HUES48 (cell line): ENCODE data around the gene ICAM4.
"Not testable (repeated sequence)": the region's sequence is repeated elsewhere in the genome, so short reads cannot be mapped to it uniquely, and the experiment has no call there.

Experiments
- H3K27ac ChIP-seq: one replicate; pipeline ENCODE4 v1.7.0; 2013; ENCODE audit warnings: low read depth, low read length, inconsistent platforms
- H3K27me3 ChIP-seq: 2 replicates; pipeline ENCODE4 v1.6.1; 2013; ENCODE audit warnings: mild to moderate bottlenecking, low read length; ENCODE audit not compliant: control insufficient read depth, insufficient read depth
- H3K36me3 ChIP-seq: 2 replicates; pipeline ENCODE4 v1.6.1; 2013; ENCODE audit warnings: low read length; ENCODE audit not compliant: control insufficient read depth, insufficient read depth
- H3K4me1 ChIP-seq: 2 replicates; pipeline ENCODE4 v1.6.1; 2013; ENCODE audit warnings: mild to moderate bottlenecking, low read length; ENCODE audit not compliant: control insufficient read depth, insufficient read depth
- H3K4me3 ChIP-seq: 2 replicates; pipeline ENCODE4 v1.5.1; 2013; ENCODE audit warnings: mild to moderate bottlenecking, low read depth, low read length
- H3K9ac ChIP-seq: 2 replicates; pipeline ENCODE4 v1.6.1; 2013; ENCODE audit warnings: mild to moderate bottlenecking, low read depth, low read length, moderate library complexity
- H3K9me3 ChIP-seq: 2 replicates; pipeline ENCODE4 v1.6.1; 2013; ENCODE audit warnings: low read length; ENCODE audit not compliant: control insufficient read depth, insufficient read depth

Gene ICAM4

GRCh38 chr19:10335352-10335985 lies 48.7 kb downstream of the ICAM4 start:
- H3K4me1 ChIP-seq = peaks cover 22% of the 10 kb centered on the region
- no peak overlapping the region; the same call in 1 of the 2 replicates for H3K4me3 ChIP-seq
- H3K9ac ChIP-seq = no peak overlapping the region
- peaks cover 4% of the 10 kb centered on the region for H3K36me3 ChIP-seq
- no peak overlapping the region for H3K27ac ChIP-seq
- no peaks in the 10 kb centered on the region for H3K9me3 ChIP-seq
- H3K27me3 ChIP-seq = peaks cover 6% of the 10 kb centered on the region; the same call in 1 of the 2 replicates

- not testable (repeated sequence) for H3K36me3 ChIP-seq, H3K27ac ChIP-seq, H3K9me3 ChIP-seq, H3K27me3 ChIP-seq, H3K9ac ChIP-seq, H3K4me3 ChIP-seq
- peaks cover 22% of the 10 kb centered on the region for H3K4me1 ChIP-seq
These were observed 50.0 kb downstream of the ICAM4 start for GRCh38 chr19:10336725-10337124.
